Keratinocyte (primary cell): ENCODE data around the gene LRCH3. TPM values are rescaled to one million over a fixed set of nuclear protein-coding genes. Genes with fewer than 3 reads are reported as not detected.

Experiments
- DNase-seq: peaks from one replicate; pipeline ENCODE4 v3.0.0-alpha.2; 2011; ENCODE audit warnings: low read depth, missing footprints, low spot score
- FAIRE-seq: peaks from 2 replicates; lab custom pipeline; 2011; peaks lifted over from hg19 to GRCh38; lab: Jason Lieb, UNC
- H2AFZ ChIP-seq: 2 replicates; pipeline ENCODE4 v1.6.0; 2012; ENCODE audit warnings: low read length, control low read depth, inconsistent platforms; ENCODE audit not compliant: control insufficient read depth
- H3K27ac ChIP-seq: 2 replicates; pipeline ENCODE4 v1.5.1; 2011; ENCODE audit warnings: low read length; ENCODE audit not compliant: control insufficient read depth, insufficient read depth
- H3K27me3 ChIP-seq: 3 replicates; pipeline ENCODE4 v1.6.0; 2011; ENCODE audit warnings: low read length; ENCODE audit not compliant: control insufficient read depth, insufficient read depth; ENCODE audit errors: extremely low read depth
- H3K36me3 ChIP-seq, 2 experiments: 2 replicates in 1 of 2; 3 replicates in 1 of 2; pipeline ENCODE4 v1.5.1; 2011; ENCODE audit warnings: low read length in 2 of 2, mild to moderate bottlenecking in 1 of 2; ENCODE audit not compliant: control insufficient read depth in 2 of 2, insufficient read depth in 2 of 2; ENCODE audit errors: extremely low read depth in 1 of 2
- H3K4me1 ChIP-seq: 3 replicates; pipeline ENCODE4 v1.5.1; 2011; ENCODE audit warnings: low read length; ENCODE audit not compliant: control insufficient read depth, insufficient read depth; ENCODE audit errors: extremely low read depth
- H3K4me2 ChIP-seq: 3 replicates; pipeline ENCODE4 v1.6.0; 2011; ENCODE audit warnings: low read depth, low read length; ENCODE audit not compliant: control insufficient read depth, insufficient read depth; ENCODE audit errors: extremely low read depth
- H3K4me3 ChIP-seq, 3 experiments: fragments of 200-600 bp in 1 of 3; sonication (generic) in 1 of 3; 2 replicates in 2 of 3; 3 replicates in 1 of 3; pipeline ENCODE4 v1.5.1; 2011 to 2016; ENCODE audit warnings: low read length in 3 of 3, mild to moderate bottlenecking in 3 of 3, control low read depth in 2 of 3, inconsistent platforms in 1 of 3, low read depth in 1 of 3, mixed read lengths in 1 of 3, mixed run types in 1 of 3, moderate library complexity in 1 of 3; ENCODE audit not compliant: control insufficient read depth in 2 of 3, insufficient read depth in 2 of 3; ENCODE audit errors: extremely low read depth in 1 of 3
- H3K79me2 ChIP-seq: 2 replicates; pipeline ENCODE4 v1.6.0; 2012; ENCODE audit warnings: low read length; ENCODE audit not compliant: control insufficient read depth, insufficient read depth
- H3K9ac ChIP-seq: 3 replicates; pipeline ENCODE4 v1.6.0; 2011; ENCODE audit warnings: low read length; ENCODE audit not compliant: control insufficient read depth, insufficient read depth; ENCODE audit errors: extremely low read depth
- H3K9me1 ChIP-seq: 3 replicates; pipeline ENCODE4 v1.6.0; 2011; ENCODE audit warnings: low read length; ENCODE audit not compliant: control insufficient read depth, insufficient read depth; ENCODE audit errors: extremely low read depth
- H3K9me3 ChIP-seq: 2 replicates; pipeline ENCODE4 v1.5.1; 2012; ENCODE audit warnings: low read depth, low read length; ENCODE audit not compliant: control insufficient read depth
- H4K20me1 ChIP-seq: 3 replicates; pipeline ENCODE4 v1.6.0; 2011; ENCODE audit warnings: low read length; ENCODE audit not compliant: control insufficient read depth, insufficient read depth; ENCODE audit errors: extremely low read depth
- EZH2 ChIP-seq: IDR thresholded peaks from one replicate; pipeline ENCODE4 v1.6.1; 2012; ENCODE audit warnings: inconsistent platforms, mild to moderate bottlenecking, low read length, moderate library complexity
- dilution Hi-C: fragments of 300-500 bp; cut with MboI; formaldehyde crosslinking; loops from one replicate; pipeline ENCODE4 v1.7.0; 2020; ENCODE audit warnings: low sequenced_read_pairs; ENCODE audit not compliant: extremely low pct_ligation_motif_present
- polyA plus RNA-seq, 5 experiments: library from polyadenylated mRNA; depleted of rRNA in 3 of 5; stranded (reverse) in 3 of 5; stranded (forward) in 1 of 5; unstranded in 1 of 5; fragments of >200 nt; gene quantifications; 1 replicate in 1 of 5; 2 replicates in 3 of 5; 3 replicates in 1 of 5; pipeline versions ENCODE4 v1.2.1 to v1.2.3, GENCODE V29; 2011 to 2012; ENCODE audit warnings: missing spikeins in 2 of 5, low read depth in 1 of 5, low replicate concordance in 1 of 5
- TF ChIP-seq, protein P1 (sequence below), 3 experiments: IDR thresholded peaks in 1 of 3; conservative IDR thresholded peaks in 1 of 3; optimal IDR thresholded peaks in 1 of 3; 2 replicates in 2 of 3; 3 replicates in 1 of 3; pipeline versions ENCODE3 to v1.5.1; 2011; ENCODE audit warnings: low read length in 3 of 3, mild to moderate bottlenecking in 3 of 3, moderate library complexity in 2 of 3, control low read depth in 1 of 3, inconsistent platforms in 1 of 3; ENCODE audit not compliant: insufficient read depth in 2 of 3; ENCODE audit errors: extremely low read depth in 1 of 3

LRCH3 gene
- polyA plus RNA-seq, 1 donor (not counting 4 experiments of a cell fraction or from before 2014, with no cell fraction given) = 50.2 TPM

DNA sequence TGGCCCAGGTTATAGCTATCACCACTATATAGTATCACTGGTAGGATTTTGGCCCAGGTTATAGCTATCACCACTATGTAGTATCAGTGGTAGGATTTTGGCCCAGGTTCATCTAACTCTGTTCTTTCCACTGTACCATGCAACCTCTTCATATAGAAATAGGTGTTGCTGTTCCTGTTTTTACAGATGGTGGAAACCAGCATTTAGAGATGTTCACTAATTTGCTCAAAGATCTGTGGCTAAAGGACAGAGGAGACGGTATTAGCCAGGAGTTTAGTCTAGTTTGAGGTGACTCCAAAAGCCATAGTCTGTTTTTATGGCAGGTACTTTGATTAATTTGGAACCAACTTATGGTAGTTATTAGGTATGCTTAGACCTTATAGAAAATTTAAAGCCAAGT, 3.1 kb downstream of the LRCH3 start:
- H3K79me2 ChIP-seq = peaks cover 76% of the 10 kb centered on the region
- H2AFZ ChIP-seq = no peak overlapping the region
- DNase-seq (no peak), FAIRE-seq (no peak)
- no peaks in the 10 kb centered on the region for H3K9me3 ChIP-seq
- peak overlapping the region; percentile 60 for H3K4me2 ChIP-seq
- H3K4me1 ChIP-seq = peaks cover 17% of the 10 kb centered on the region
- no peak for TF ChIP-seq EZH2
- TF ChIP-seq, protein P1, sequence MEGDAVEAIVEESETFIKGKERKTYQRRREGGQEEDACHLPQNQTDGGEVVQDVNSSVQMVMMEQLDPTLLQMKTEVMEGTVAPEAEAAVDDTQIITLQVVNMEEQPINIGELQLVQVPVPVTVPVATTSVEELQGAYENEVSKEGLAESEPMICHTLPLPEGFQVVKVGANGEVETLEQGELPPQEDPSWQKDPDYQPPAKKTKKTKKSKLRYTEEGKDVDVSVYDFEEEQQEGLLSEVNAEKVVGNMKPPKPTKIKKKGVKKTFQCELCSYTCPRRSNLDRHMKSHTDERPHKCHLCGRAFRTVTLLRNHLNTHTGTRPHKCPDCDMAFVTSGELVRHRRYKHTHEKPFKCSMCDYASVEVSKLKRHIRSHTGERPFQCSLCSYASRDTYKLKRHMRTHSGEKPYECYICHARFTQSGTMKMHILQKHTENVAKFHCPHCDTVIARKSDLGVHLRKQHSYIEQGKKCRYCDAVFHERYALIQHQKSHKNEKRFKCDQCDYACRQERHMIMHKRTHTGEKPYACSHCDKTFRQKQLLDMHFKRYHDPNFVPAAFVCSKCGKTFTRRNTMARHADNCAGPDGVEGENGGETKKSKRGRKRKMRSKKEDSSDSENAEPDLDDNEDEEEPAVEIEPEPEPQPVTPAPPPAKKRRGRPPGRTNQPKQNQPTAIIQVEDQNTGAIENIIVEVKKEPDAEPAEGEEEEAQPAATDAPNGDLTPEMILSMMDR (optimal IDR thresholded peaks at IDR 0.05 in 1 of 3, IDR thresholded peaks at IDR 0.05 in 1 of 3, conservative IDR thresholded peaks at IDR 0.05 in 1 of 3; ENCODE audit: extremely low read depth in 1 of 3, insufficient read depth in 2 of 3, low read length in 3 of 3) = no peak
- H3K27ac ChIP-seq = no peak overlapping the region
- H3K27me3 ChIP-seq = no peaks in the 10 kb centered on the region
- H3K36me3 ChIP-seq = no peaks in the 10 kb centered on the region
- no peaks in the 10 kb centered on the region for H3K9me1 ChIP-seq
- peaks cover 2% of the 10 kb centered on the region for H4K20me1 ChIP-seq
- no peak overlapping the region for H3K4me3 ChIP-seq
- H3K9ac ChIP-seq = no peak overlapping the region
- dilution Hi-C loops = no loop called here

DNA sequence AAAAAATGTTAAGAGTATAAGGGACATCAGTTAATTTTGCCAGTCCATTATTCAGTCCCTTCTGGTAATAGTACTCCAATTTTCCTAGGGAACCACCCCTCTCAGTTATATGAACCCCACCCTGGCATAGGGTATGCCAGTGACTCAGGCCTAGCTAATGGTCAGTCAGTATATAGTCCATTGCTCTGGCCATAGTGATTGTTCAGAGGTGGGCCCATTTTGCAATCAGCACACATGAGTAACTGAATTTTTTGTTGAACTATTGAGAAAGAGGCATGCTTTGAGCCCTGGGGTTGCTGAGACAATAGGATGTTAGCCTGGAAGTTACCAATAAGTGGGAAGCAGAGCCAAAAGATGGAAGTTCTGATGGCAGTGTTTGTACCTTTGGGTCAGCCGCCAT, 4.1 kb downstream of the LRCH3 start:
- H3K79me2 ChIP-seq = peaks cover 87% of the 10 kb centered on the region
- TF ChIP-seq EZH2 = no peak
- TF ChIP-seq, protein P1 (optimal IDR thresholded peaks at IDR 0.05 in 1 of 3, IDR thresholded peaks at IDR 0.05 in 1 of 3, conservative IDR thresholded peaks at IDR 0.05 in 1 of 3; ENCODE audit: extremely low read depth in 1 of 3, insufficient read depth in 2 of 3, low read length in 3 of 3) = no peak
- H3K4me3 ChIP-seq = no peak overlapping the region
- peaks cover 2% of the 10 kb centered on the region for H4K20me1 ChIP-seq
- no peak overlapping the region for H3K27ac ChIP-seq
- no peaks in the 10 kb centered on the region for H3K36me3 ChIP-seq
- dilution Hi-C loops = no loop called here
- no peak overlapping the region for H2AFZ ChIP-seq
- no peak for DNase-seq
- no peaks in the 10 kb centered on the region for H3K27me3 ChIP-seq
- peaks cover 17% of the 10 kb centered on the region for H3K4me1 ChIP-seq
- H3K9ac ChIP-seq = no peak overlapping the region
- no peaks in the 10 kb centered on the region for H3K9me3 ChIP-seq
- no peak overlapping the region for H3K4me2 ChIP-seq
- FAIRE-seq = no peak
- H3K9me1 ChIP-seq = no peaks in the 10 kb centered on the region
